Heart right ventricle (tissue), 16 donors: ENCODE results near the gene KIF25. TPM values are rescaled to one million over a fixed set of nuclear protein-coding genes. Genes with fewer than 3 reads are reported as not detected.

Experiments
- ATAC-seq, 8 donors: fragments of 200-7000 bp; cut with Tn5 transposase; one replicate each; pipeline ENCODE4 v1.9.1; 2020; ENCODE audit warnings: mild to moderate bottlenecking in 8 of 8, moderate library complexity in 8 of 8, moderate number of reproducible peaks in 1 of 8
- DNase-seq, 2 donors: peaks; one replicate each; pipeline ENCODE4 v3.0.0-alpha.2; 2020
- H3K27ac ChIP-seq, 10 donors: fragments of 200-600 bp; sonication (generic) in 2 of 10; one replicate each; pipeline versions ENCODE4 v1.5.0 to v1.8.0; 2020 to 2022; ENCODE audit warnings: mild to moderate bottlenecking in 3 of 10
- H3K27me3 ChIP-seq, 7 donors: fragments of 200-600 bp; one replicate each; pipeline ENCODE4 v1.8.0; 2021 to 2022; ENCODE audit warnings: mild to moderate bottlenecking in 2 of 7
- H3K36me3 ChIP-seq, 9 donors: fragments of 200-600 bp; sonication (generic) in 1 of 9; one replicate each; pipeline versions ENCODE4 v1.5.0 to v1.8.0; 2020 to 2022; ENCODE audit warnings: mild to moderate bottlenecking in 2 of 9
- H3K4me1 ChIP-seq, 9 donors: fragments of 200-600 bp; sonication (generic) in 1 of 9; one replicate each; pipeline versions ENCODE4 v1.5.0 to v1.8.0; 2020 to 2022; ENCODE audit warnings: mild to moderate bottlenecking in 4 of 9
- H3K4me3 ChIP-seq, 10 donors: fragments of 200-600 bp; sonication (generic) in 2 of 10; one replicate each; pipeline versions ENCODE4 v1.5.0 to v1.8.0; 2020 to 2022; ENCODE audit warnings: mild to moderate bottlenecking in 7 of 10, moderate library complexity in 2 of 10
- H3K9me3 ChIP-seq, 11 donors: fragments of 200-600 bp in 10 of 11; sonication (generic) in 2 of 11; one replicate each; pipeline versions ENCODE4 v1.5.0 to v1.8.0; 2013 to 2022; ENCODE audit warnings: mild to moderate bottlenecking in 2 of 11, control low read depth in 1 of 11, moderate library complexity in 1 of 11
- WGBS, 2 donors: extraction: QIAGEN DNeasy Blood & Tissue Kit; methylation state at CpG; one replicate each; pipeline ENCODE4 v1.1.7; 2013; ENCODE audit warnings: inconsistent platforms in 1 of 2; 5-methylcytosine and 5-hydroxymethylcytosine counted together
- intact Hi-C, 10 donors: fragments of 100-400 bp; cut with DNase I; formaldehyde crosslinking; loops; one replicate each; pipeline versions ENCODE4 v1.11.1 to v1.14.2; 2022
- polyA plus RNA-seq, 2 donors: library from polyadenylated mRNA; stranded (reverse); fragments of 200-250 nt; gene quantifications; one replicate each; pipeline ENCODE4 v1.2.3, GENCODE V29; 2013
- total RNA-seq, 10 donors: library from RNA; stranded (reverse); fragmentation: NEBNext Ultra II Directional in 3 of 10; extraction: Animal tissue kit (Norgen Biotek cat#: 25700) in 3 of 10; gene quantifications; one replicate each; pipeline versions ENCODE4 v1.2.1 to v1.2.4, GENCODE V29; 2021 to 2023
- TF ChIP-seq, protein P1 (sequence below), 9 donors: fragments of 200-600 bp; sonication (generic) in 2 of 9; IDR thresholded peaks; one replicate each; pipeline versions ENCODE4 v1.5.0 to v1.8.0; 2021 to 2022; ENCODE audit warnings: antibody characterized with exemption in 9 of 9, mild to moderate bottlenecking in 5 of 9, moderate library complexity in 1 of 9
- donor health status: Arrhythmogenic right ventricular cardiomyopathy.
- donor health status: ischemic (EF 13 %, LVEDD 7.1; RV severe dilation, severe dysfunction).
- donor health status: healthy with polysubstance abuse.
- donor health status: DM: no; HTN: yes; CAD: no.
- donor health status: DM: no; HTN: no; CAD: no.
- donor health status: ischemic (EF 25% LVEDD 6.9; RV normal size, moderate dysfunction).
- donor health status: ischemic (EF 25% LVEDD 5.7; RV mildly dilated, moderate dysfunction).
- donor health status: healthy.
- donor health status: DM: yes; HTN: yes; CAD: no.
- donor health status: Ischemic cardiomyopathy.
- donor health status: ischemic (EF 35%, LVEDD 5.7; RV mildly dilated, moderate dysfunction).
- donor health status: nonischemic (EF 11% LVEDD 7.7; RV severe dilation, severe dysfunction).
- donor health status: DM: yes; HTN: yes; CAD: no.
- donor health status: PGD.
- donor health status: ischemic (EF 29% LVEDD 5.4; RV normal size, mild dysfunction).
- donor health status: nonischemic (EF 23%, LVEDD 6.1; RV moderate dilation, normal function).

KIF25 gene
- total and polyA plus RNA-seq, 12 donors = 0.18 to 0.95 (median 0.39) TPM; not detected in 4

DNA sequence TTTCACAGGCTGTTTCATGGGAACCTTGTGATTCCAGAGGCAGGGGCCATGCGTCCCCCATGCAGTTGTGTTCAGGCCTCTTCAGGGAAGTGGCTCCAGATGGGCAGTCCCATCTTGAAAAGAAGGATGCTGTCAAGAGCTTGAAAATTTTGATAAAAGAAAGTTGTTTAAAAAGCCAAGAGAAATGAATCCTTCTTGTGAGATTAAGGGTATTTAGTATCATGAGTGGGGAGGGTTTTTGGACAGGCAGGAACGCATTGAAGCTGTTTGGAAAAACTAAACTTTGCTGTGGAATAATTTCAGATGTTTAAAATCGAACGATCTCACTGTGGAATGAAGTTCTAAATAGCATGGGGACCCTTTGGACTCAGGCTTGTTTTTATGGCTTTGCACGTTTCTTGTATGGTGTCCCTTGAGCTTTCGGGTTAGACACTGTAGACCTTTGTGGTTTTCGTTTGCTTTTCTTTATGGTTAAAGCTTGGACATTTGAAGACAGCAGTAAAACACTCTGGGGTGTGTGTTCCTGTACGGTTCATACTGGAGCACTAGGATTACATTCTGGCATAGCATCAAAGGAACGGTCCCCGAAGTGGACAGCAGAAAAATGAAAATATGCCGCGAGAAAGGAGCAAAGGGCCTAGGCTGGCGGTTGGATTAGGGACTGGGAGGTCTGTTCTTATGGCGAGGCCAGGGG, 18.2 kb downstream of the KIF25 start:
- Histone ChIP-seq H3K4me3 (no peak overlapping the region), H3K9me3 (peaks cover 0 to 22% (median 16%) of the 10 kb centered on the region in 11 donors), H3K27ac (peak overlapping the region in 1 of 10 donors; percentile 49), H3K27me3 (no peaks in the 10 kb centered on the region), H3K4me1 (peaks cover 0 to 29% (median 11%) of the 10 kb centered on the region in 9 donors), H3K36me3 (no peaks in the 10 kb centered on the region)
- DNase-seq (no peak), ATAC-seq (peak in 1 of 8 donors; percentile 17)
- TF ChIP-seq, protein P1, sequence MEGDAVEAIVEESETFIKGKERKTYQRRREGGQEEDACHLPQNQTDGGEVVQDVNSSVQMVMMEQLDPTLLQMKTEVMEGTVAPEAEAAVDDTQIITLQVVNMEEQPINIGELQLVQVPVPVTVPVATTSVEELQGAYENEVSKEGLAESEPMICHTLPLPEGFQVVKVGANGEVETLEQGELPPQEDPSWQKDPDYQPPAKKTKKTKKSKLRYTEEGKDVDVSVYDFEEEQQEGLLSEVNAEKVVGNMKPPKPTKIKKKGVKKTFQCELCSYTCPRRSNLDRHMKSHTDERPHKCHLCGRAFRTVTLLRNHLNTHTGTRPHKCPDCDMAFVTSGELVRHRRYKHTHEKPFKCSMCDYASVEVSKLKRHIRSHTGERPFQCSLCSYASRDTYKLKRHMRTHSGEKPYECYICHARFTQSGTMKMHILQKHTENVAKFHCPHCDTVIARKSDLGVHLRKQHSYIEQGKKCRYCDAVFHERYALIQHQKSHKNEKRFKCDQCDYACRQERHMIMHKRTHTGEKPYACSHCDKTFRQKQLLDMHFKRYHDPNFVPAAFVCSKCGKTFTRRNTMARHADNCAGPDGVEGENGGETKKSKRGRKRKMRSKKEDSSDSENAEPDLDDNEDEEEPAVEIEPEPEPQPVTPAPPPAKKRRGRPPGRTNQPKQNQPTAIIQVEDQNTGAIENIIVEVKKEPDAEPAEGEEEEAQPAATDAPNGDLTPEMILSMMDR (IDR thresholded peaks at IDR 0.05) = no peak
- intact Hi-C loops = no loop called here
- WGBS, 2 donors = 81 to 84% methylated on average over 14 of the region's 14 CpGs

DNA sequence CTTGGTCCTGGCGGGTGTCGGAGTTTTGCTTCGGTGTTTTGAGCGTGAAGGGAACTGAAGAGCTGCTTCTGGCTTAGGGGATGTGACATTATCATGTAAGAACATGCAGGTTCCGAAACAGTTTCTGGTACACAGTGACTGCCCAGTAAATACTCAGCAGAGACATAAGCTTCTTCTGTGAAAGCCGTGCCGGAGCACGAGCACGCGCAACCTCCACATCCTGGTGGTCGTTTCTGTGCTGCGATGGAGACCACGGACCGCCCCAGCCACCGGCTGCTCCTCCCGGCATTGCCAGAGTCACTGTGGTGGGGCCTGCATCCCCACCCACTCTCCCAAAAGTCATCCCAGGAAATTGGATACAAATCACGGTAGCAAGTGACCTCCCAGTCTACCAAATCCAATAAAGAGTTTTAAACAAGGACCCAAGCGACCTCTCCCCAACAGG, 18.7 kb downstream of the KIF25 start:
- ATAC-seq (no peak), DNase-seq (no peak)
- Histone ChIP-seq H3K27ac (no peak overlapping the region), H3K36me3 (no peaks in the 10 kb centered on the region), H3K4me1 (peaks cover 0 to 29% (median 11%) of the 10 kb centered on the region in 9 donors), H3K4me3 (no peak overlapping the region), H3K27me3 (no peaks in the 10 kb centered on the region), H3K9me3 (peaks cover 0 to 17% (median 11%) of the 10 kb centered on the region in 11 donors)
- intact Hi-C loops = no loop called here
- TF ChIP-seq, protein P1 (IDR thresholded peaks at IDR 0.05) = no peak
- WGBS, 2 donors = 92 to 95% methylated on average over 18 of the region's 18 CpGs

DNA sequence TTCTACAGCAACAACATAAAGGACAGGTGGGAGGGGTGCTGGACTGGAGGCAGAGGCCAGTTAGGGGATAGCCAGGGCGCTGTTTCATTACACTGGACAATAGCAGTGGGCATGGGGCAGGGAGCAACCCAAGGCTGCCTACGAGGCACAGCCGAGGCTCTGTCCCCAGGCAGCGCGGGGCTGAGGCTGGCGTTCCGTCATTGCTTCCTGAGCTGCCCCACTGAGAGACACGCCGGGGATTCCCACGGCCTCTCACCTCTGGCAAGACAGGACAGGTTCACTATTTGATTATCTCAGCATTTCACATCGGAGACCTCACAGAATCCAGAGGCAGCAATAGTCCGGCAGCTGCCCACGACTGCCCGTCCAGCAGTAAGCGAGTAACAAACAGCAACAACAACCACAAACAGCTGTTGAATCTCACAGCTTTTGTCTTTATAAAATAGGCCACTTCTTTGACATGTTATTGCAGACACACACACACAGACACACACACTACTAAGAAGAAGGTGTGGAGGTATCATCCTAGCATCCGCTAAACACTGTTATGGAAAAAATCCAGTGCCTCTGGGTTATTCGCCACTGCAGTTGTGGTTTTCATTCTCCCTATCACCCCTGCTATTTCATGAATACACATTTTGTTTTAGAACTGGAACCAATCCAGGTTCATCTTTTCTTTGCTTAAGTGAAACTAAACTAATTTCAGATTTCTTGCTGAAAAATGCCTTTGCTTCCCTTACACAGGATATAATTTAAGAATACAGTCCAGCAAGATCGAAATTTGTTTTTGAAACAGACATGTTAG, 19.5 kb downstream of the KIF25 start:
- no peak for ATAC-seq
- TF ChIP-seq, protein P1 (IDR thresholded peaks at IDR 0.05) = no peak
- 74 to 75% methylated on average over 18 of the region's 18 CpGs for WGBS, 2 donors
- no peak for DNase-seq
- intact Hi-C loops = no loop called here
- no peaks in the 10 kb centered on the region for H3K27me3 ChIP-seq
- no peak overlapping the region for H3K4me3 ChIP-seq
- H3K4me1 ChIP-seq = peaks cover 0 to 29% (median 11%) of the 10 kb centered on the region in 9 donors
- H3K27ac ChIP-seq = no peak overlapping the region
- H3K36me3 ChIP-seq = no peaks in the 10 kb centered on the region
- peaks cover 0 to 9% (median 3%) of the 10 kb centered on the region in 11 donors for H3K9me3 ChIP-seq

DNA sequence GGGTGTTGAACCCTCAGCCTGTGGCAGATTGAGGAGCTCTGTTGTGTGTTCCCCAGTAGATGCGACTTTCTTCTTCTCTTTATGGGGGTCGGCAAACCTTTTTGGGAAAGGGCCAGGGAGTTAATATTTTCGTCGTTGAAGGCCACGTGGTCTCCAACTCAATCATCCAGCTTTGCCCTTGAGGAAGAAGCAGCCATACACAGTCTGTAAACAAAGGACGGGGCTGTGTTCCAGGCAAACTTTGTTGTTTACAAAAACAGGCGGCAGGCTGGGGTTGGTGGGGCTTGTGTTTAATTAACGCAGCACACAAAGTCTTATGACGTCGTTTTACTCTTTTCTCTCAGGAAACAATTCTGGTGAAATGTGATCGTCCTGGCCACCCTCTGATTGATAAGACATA, 20.2 kb downstream of the KIF25 start:
- no peak for ATAC-seq
- intact Hi-C loops = no loop called here
- TF ChIP-seq, protein P1 (IDR thresholded peaks at IDR 0.05) = no peak
- WGBS, 2 donors = 61 to 65% methylated on average over 11 of the region's 11 CpGs
- H3K4me1 ChIP-seq = peaks cover 0 to 29% (median 11%) of the 10 kb centered on the region in 9 donors
- no peak overlapping the region for H3K27ac ChIP-seq
- H3K9me3 ChIP-seq = peaks cover 0 to 2% (median 0%) of the 10 kb centered on the region in 11 donors
- H3K36me3 ChIP-seq = no peaks in the 10 kb centered on the region
- H3K27me3 ChIP-seq = no peaks in the 10 kb centered on the region
- no peak overlapping the region for H3K4me3 ChIP-seq
- no peak for DNase-seq
